ENCODE results near the gene ZBP1. TPM values are rescaled to one million over a fixed set of nuclear protein-coding genes. Genes with fewer than 3 reads are reported as not detected.
A peak's percentile ranks its signal among the peaks of the same experiment; 100 is the strongest.

ZBP1 gene
- total RNA-seq, 6 experiments from 2014 or later = 0.14 to 0.75 (median 0.36) TPM; not detected in 2

GRCh38 chr20:57585466-57586213, 34.6 kb downstream of the ZBP1 start:
- intact Hi-C loops (cut with DNase I) = loop anchor here in 1 of 2 donors (5.0 kb wide), 1 partner anchor 58 kb away; the partner anchor contains the start of gene CTCFL
- TF ChIP-seq POLR2A (IDR thresholded peaks at IDR 0.05) = no peak
- no peak for TF ChIP-seq CTCF (IDR thresholded peaks at IDR 0.05)
- Histone ChIP-seq H3K9me3 (no peaks in the 10 kb centered on the region), H3K27me3 (no peaks in the 10 kb centered on the region), H3K27ac (peak overlapping the region in 2 of 3 donors; percentile 96 to 98), H3K36me3 (no peaks in the 10 kb centered on the region), H3K4me3 (no peak overlapping the region), H3K4me1 (peaks cover 0 to 74% (median 29%) of the 10 kb centered on the region in 4 donors)
- 73% methylated on average over 16 of the region's 17 CpGs for WGBS (ENCODE audit: insufficient coverage, low coverage, low lambda C conversion rate, missing lambda C conversion rate)
- ATAC-seq (no peak), DNase-seq (no peak)

GRCh38 chr20:57584768-57585461, 35.3 kb downstream of the ZBP1 start:
- H3K36me3 ChIP-seq = no peaks in the 10 kb centered on the region
- H3K9me3 ChIP-seq = no peaks in the 10 kb centered on the region
- TF ChIP-seq CTCF (IDR thresholded peaks at IDR 0.05) (no peak), POLR2A (IDR thresholded peaks at IDR 0.05) (no peak)
- DNase-seq (no peak), ATAC-seq (no peak)
- peaks cover 0 to 71% (median 26%) of the 10 kb centered on the region in 4 donors for H3K4me1 ChIP-seq
- H3K27me3 ChIP-seq = no peaks in the 10 kb centered on the region
- H3K4me3 ChIP-seq = no peak overlapping the region
- intact Hi-C loops (cut with DNase I) = loop anchor here in 1 of 2 donors (5.0 kb wide), 1 partner anchor 58 kb away; the partner anchor contains the start of gene CTCFL
- WGBS (ENCODE audit: insufficient coverage, low coverage, low lambda C conversion rate, missing lambda C conversion rate) = 55% methylated on average over 6 of the region's 8 CpGs
- H3K27ac ChIP-seq = peak overlapping the region in 2 of 3 donors; percentile 96 to 98

GRCh38 chr20:57583289-57584257, 36.7 kb downstream of the ZBP1 start:
- 56% methylated on average over 8 of the region's 18 CpGs for WGBS (ENCODE audit: insufficient coverage, low coverage, low lambda C conversion rate, missing lambda C conversion rate)
- H3K27ac ChIP-seq = no peak overlapping the region

More at GRCh38 chr20:57583289-57584257, 36.7 kb downstream of the ZBP1 start:
- Histone ChIP-seq H3K4me1 (peaks cover 0 to 61% (median 21%) of the 10 kb centered on the region in 4 donors), H3K27me3 (no peaks in the 10 kb centered on the region), H3K9me3 (no peaks in the 10 kb centered on the region), H3K4me3 (no peak overlapping the region), H3K36me3 (no peaks in the 10 kb centered on the region)
- intact Hi-C loops (cut with DNase I) = no loop called here
- DNase-seq (no peak), ATAC-seq (no peak)
- TF ChIP-seq CTCF (IDR thresholded peaks at IDR 0.05) (no peak), POLR2A (IDR thresholded peaks at IDR 0.05) (no peak)

Measured in right lobe of liver (tissue), 6 donors.